GM13976 (cell line): ENCODE results near the gene POT1.

Source experiments
- DNase-seq: peaks from one replicate; pipeline ENCODE4 v3.0.0; 2012; ENCODE audit warnings: low spot score
- CTCF ChIP-seq: IDR thresholded peaks from 2 replicates; pipeline ENCODE4 v1.5.1; 2012; ENCODE audit warnings: borderline replicate concordance, mild to moderate bottlenecking; ENCODE audit not compliant: insufficient read depth; ENCODE audit errors: extremely low read depth, missing control alignments, control extremely low read depth
- in situ Hi-C: fragments of 300-500 bp; cut with MboI; formaldehyde crosslinking; loops from one replicate; pipeline ENCODE4 v1.12.0; 2022; ENCODE audit warnings: low sequenced_read_pairs, mixed read lengths, inconsistent platforms; ENCODE audit not compliant: unreplicated experiment

Gene POT1

DNA sequence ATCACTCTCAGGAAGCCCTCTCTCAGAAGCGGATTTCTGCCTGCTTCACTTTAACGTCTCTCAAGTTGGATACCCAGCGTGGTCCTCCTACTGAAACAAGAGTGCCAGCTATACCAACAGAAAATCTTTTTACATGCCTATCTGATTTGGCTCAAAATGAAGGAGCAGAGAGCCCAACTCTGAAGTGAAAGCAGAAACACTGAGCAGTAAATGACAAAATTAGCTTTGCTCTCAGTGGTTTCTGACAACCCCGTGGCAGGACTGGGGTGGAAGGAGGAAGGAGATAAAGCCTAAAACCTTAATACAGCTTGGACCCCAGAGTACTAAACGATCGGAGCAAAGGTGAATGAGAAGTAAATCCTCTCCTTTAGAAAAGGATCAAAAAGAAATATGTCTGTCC is 139.0 kb downstream of the POT1 start:
- in situ Hi-C loops = loop anchor here (25.0 kb wide), 1 partner anchor 628 kb away; no protein-coding TSS in a partner anchor
- no peak for TF ChIP-seq CTCF
- no peak for DNase-seq

- no peak for TF ChIP-seq CTCF
- in situ Hi-C loops = loop anchor here (25.0 kb wide), 1 partner anchor 624 kb away; no protein-coding TSS in a partner anchor
These were observed 143.6 kb downstream of the POT1 start for GRCh38 chr7:124785994-124786393.

DNA sequence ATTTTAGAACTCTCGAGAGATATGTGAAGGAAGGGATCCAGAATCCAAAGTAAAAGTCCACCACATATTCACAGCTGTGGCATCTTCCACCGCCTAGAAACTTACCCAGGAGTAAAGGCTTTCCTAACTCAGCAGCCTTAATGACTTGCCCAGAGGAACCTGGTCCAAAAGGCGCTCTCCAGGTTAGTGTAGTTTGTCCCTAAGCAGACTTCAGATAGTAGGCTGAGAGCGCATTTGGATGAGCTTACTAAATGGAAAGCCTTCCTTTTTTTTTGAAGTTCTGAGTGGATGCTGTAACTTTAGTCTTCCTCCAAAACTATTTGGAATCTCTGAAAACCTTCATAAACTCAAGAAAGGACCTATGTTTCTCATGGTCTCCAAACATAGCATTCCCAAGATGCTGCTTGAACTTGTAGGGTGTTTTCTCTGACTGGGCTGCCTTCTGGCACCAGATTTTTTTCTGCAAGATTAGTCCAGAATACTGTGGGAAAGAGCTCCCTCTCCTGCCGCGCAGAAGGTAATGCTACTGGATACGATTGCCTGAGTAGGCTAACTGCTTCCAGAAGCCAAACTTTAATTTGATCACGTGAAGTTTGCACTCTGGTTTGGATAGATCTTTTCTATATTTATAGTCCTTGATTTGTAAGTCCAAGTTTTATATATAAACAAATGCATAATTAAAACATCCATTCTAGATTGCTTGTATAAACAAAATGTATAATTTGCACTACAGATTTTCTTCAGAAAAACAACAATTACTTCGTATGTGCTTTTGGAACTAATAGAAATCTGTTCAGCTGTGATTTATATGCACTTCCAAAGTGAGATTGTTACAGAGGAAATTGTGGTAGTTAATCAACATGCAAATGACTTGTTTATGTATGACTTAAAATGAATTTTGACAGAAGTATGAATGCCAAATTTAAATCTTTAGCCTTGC is 144.5 kb downstream of the POT1 start:
- in situ Hi-C loops = loop anchor here (25.0 kb wide), 1 partner anchor 623 kb away; no protein-coding TSS in a partner anchor
- peak; percentile 54 for DNase-seq

More at GRCh38 chr7:124785994-124786393, 143.6 kb downstream of the POT1 start:
- no peak for DNase-seq

GRCh38 chr7:124783271-124783670 is 146.4 kb downstream of the POT1 start:
- in situ Hi-C loops = loop anchor here (25.0 kb wide), 1 partner anchor 621 kb away; no protein-coding TSS in a partner anchor
- DNase-seq = no peak

More for the DNA sequence above, 144.5 kb downstream of the POT1 start:
- peak; percentile 68 for TF ChIP-seq CTCF

DNA sequence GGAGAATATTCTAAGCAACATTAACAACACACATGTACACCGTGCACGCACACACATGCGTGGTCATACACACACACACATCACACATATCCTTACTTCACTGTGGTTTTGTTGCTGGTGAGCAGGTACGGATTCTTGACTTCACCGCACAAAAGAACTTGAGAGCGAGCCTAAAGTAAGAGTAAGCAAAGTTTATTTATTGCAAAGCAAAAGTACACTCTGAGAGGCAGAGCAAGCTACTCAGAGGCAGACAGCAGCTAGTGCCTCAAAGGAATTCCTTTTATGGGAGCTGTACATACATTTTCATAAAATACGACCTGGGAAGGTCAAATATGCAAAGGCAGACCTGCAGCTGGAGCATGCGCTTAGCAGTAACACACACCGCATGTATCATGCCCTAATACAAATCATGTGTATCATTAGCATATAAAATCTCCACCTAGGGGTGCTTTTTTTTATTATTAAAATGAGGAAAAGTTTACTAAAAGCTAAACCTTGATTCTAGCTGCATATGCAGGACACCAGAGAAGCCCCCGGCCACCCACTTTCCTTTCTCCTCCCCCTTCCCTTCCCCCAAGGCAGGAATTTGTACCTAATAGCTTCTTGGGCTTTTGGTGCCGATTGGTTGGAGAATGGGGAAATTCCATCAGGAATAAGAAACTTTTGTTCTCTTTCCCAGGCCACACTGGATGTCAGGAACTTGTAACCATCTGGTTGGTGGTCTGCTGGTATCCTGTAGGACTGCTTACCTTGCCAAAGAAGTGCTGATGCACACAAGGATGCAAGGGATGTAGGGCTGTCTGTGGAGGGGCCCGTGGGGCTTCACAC is 147.5 kb downstream of the POT1 start:
- DNase-seq = no peak
- in situ Hi-C loops = loop anchor here (25.0 kb wide), 1 partner anchor 620 kb away; no protein-coding TSS in a partner anchor
- TF ChIP-seq CTCF = no peak

More at GRCh38 chr7:124783271-124783670, 146.4 kb downstream of the POT1 start:
- TF ChIP-seq CTCF = no peak

GRCh38 chr7:124781418-124781817 is 148.2 kb downstream of the POT1 start:
- no peak for DNase-seq
- in situ Hi-C loops = loop anchor here (25.0 kb wide), 1 partner anchor 619 kb away; no protein-coding TSS in a partner anchor
- no peak for TF ChIP-seq CTCF
